GM20000 (cell line): Measurements from ENCODE around the gene TOMM7.
A peak's percentile ranks its signal among the peaks of the same experiment; 100 is the strongest.

Experiments used
- DNase-seq: peaks from one replicate; pipeline ENCODE4 v3.0.0; 2012; ENCODE audit warnings: low spot score
- TF ChIP-seq, protein P1 (sequence below): IDR thresholded peaks from 2 replicates; pipeline ENCODE4 v1.5.1; 2012; ENCODE audit warnings: mild to moderate bottlenecking, control low read depth; ENCODE audit errors: extremely low read depth, missing control alignments

Gene TOMM7

DNA sequence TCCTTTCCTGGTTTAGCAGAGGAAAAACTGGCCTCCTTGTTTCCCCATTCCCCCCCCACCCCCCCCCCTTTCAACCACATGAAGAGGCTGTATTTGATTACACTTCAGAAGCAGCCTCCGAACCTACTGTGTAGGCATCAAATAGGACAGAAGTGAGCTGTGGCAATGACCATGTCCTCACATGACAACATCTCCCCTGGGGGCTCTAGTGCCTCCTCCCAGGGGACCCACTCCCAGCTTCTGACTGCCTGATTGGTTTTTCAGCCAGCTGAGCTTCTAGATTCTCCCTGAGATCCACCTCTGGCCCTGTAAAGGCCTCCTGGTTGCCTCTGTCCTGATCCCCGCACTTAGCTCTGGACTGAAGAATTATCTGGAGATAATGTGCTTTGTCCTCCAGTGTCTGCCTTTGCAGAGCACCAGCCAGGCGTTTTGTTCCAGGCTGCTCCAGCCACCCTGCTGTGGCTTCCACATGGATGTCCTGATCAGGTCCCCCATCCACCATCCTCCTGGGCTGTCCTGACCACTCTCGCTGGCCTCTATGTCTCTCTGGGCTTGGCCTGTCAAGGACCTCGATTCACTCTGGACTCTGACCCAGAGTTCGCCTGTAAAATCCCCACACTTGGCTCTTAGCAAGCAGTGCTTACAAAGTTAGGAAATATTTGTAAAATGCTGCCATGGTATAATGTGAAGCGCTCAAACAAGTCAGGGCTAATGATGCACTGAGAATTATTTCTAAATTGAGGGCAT lies 42.4 kb upstream of the TOMM7 start:
- DNase-seq = no peak

DNA sequence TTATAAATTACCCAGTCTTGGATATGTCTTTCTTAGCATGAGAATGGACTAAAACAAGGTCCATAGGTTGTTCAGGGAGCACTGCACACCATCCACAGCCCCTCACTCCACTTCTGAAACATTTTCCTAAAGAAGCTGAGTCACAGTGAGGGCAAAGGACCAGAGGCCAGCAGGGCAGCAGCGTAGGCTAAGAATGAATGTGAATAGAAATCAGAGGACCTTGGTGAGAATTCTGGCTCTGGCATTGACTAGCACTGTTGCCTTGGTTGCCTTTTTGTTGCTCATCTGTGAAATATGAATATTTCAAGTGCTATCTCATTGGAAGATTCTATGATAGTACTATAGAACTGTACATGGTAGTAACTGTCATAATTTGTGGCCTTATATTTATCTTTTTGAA lies 41.7 kb upstream of the TOMM7 start:
- TF ChIP-seq, protein P1, sequence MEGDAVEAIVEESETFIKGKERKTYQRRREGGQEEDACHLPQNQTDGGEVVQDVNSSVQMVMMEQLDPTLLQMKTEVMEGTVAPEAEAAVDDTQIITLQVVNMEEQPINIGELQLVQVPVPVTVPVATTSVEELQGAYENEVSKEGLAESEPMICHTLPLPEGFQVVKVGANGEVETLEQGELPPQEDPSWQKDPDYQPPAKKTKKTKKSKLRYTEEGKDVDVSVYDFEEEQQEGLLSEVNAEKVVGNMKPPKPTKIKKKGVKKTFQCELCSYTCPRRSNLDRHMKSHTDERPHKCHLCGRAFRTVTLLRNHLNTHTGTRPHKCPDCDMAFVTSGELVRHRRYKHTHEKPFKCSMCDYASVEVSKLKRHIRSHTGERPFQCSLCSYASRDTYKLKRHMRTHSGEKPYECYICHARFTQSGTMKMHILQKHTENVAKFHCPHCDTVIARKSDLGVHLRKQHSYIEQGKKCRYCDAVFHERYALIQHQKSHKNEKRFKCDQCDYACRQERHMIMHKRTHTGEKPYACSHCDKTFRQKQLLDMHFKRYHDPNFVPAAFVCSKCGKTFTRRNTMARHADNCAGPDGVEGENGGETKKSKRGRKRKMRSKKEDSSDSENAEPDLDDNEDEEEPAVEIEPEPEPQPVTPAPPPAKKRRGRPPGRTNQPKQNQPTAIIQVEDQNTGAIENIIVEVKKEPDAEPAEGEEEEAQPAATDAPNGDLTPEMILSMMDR = no peak

More for the DNA sequence above, 42.4 kb upstream of the TOMM7 start:
- TF ChIP-seq, protein P1 = no peak

DNA sequence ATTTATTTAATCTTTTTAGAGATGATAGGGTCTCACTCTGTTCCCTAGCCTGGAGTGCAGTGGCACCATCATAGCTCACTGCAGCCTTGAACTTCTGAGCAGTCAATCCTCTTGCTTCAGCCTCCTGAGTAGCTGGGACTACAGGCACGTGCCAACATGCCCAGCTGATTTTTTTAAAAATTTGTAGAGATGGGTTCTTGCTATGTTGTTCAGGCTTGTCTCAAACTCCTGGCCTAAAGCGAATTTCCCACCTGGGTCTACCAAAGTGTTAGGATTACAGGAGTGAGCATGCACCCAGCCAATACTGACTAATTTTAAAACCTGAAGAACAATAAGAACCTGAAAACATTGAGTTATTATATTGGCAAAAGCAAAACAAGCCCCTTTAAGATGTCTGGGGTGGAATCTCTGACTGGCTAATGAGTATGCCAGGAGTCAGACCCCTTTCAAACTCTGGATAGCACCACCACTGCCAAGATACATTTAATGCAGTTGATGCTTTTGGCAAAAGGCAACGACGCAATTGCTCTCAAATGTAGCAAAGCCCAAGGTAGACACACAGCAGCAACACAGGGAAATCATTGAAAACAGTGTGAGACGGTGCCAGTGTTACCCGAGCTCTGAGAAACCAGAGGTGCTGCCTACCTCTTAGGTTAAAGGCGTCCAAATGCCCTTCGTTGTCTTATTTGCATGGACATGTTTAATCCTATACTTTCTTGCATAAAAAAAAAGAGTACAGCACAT lies 40.7 kb upstream of the TOMM7 start:
- TF ChIP-seq, protein P1 = no peak
- DNase-seq = no peak

More for the DNA sequence above, 41.7 kb upstream of the TOMM7 start:
- DNase-seq = no peak

DNA sequence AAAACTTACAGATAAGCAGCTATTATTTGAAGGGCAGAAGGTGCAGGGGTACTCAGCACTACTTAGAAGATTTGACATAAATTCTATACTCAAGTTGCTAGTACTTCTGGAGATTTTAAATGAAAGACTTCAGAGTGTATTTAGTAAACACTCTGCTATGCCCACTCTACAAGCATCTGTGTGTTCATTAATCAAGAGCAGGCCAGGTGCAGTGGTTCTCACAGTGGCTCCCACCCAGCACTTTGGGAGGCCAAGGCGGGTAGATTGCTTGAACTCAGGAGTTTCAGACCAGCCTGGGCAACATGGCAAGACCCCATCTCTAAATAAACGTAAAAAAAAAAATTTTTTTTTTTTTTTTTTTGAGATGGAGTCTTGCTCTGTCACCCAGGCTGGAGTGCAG lies 38.9 kb upstream of the TOMM7 start:
- TF ChIP-seq, protein P1 = no peak
- DNase-seq = no peak

DNA sequence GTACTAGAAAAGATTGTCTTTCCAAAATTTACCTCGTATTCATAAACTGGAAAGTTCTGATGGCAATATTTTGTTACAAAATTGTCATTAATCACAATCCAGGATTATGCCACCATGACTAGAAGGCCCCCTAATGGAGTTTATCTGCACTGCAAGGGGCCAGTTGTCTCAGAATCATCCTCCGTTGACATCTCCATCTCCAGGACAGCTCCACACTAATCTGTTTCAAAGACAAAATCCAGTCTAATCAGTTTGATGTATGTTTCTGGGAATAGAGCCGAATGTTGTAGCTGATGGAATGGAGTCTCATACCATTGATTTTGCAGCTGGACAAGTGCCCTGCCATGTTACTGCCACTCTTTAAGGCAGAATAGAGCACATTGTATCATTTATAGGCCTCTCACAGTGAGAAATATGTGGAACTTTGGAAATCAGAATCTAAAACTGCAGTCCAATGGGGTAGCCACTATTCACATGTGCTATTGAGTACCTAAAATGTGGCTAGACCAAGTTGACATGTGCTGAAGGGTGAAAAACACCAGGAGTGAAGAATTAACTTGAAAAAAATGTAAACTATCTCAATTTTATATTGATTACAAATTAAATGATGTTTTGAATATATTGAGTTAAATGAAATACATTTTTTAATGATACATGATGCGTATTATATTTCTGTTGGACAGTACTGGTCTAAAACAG lies 38.3 kb upstream of the TOMM7 start:
- TF ChIP-seq, protein P1 = peak; percentile 3
- DNase-seq = no peak

DNA sequence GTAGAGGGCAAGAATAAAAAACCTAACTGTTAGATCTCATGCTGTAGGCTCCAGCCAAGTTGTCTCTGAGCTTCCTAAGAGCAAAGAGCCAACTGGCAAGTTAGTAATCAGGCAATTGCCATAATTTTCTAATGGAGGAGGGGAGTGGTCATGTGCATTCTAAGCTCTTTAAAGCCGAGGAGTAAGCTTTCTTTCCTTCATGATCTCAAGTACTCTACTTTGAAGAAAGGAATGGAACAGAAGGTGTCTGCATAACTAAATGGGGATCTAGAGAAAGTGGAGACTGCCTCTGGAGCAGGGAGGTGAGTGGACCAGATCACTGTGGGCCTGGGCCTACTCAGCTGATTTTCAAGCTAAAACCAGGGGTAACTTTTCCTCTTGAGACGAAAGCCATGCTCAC lies 37.7 kb upstream of the TOMM7 start:
- TF ChIP-seq, protein P1 = no peak
- DNase-seq = no peak
